Hindlimb muscle (tissue), 1 donor: ENCODE data around the gene TMEM132C. TPM values are rescaled to one million over a fixed set of nuclear protein-coding genes. Genes with fewer than 3 reads are reported as not detected.

Source experiments
- DNase-seq: peaks from one replicate; pipeline ENCODE4 v3.0.0-alpha.2; 2013
- polyA plus RNA-seq: library from polyadenylated mRNA; unstranded; fragments of 120-200 nt; gene quantifications from one replicate; pipeline ENCODE4 v1.2.1, GENCODE V29; 2013; ENCODE audit not compliant: insufficient read length

The TMEM132C gene
- polyA plus RNA-seq, 1 donor: 2.1 TPM

DNA sequence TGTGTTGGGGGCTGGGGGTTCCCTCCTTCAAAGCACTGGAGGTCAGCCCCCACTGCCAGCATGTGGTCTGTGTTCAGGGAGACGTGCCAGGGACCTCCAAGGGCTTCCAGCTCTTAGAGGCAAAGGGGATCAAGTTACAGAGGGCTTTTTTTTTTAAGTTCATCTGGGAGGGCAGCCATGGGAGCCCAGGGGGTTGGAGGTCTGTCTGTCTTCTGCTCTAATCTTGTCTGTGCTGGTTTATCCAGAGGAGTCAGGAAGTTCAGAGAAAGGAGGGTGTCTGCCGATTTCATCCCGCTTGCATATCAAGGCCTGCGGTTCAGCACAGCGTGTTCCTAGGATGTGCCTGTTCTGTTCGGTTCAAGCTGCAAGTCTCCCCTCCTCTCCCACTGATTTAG is 72.2 kb downstream of the TMEM132C start:
- DNase-seq: peak; percentile 24

DNA sequence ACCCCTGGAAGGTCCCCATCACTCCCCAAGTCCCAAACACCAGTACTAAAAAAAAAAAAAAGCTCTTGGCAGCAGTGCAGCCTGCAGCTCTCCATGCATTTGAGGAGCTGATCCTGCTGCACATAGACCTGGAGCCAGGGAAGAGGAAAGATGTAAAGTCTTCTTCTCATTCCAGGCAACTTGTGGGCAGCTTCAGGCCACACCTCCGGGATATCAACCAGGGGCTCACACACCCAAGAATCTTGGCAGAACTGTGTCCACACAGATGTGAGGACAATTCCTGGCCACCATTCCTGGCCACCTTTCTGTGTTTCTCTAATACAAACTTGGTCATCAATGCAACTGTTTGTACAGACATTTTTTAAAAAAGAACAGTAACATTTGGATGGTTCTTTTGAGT is 72.7 kb downstream of the TMEM132C start:
- DNase-seq: peak; percentile 22

DNA sequence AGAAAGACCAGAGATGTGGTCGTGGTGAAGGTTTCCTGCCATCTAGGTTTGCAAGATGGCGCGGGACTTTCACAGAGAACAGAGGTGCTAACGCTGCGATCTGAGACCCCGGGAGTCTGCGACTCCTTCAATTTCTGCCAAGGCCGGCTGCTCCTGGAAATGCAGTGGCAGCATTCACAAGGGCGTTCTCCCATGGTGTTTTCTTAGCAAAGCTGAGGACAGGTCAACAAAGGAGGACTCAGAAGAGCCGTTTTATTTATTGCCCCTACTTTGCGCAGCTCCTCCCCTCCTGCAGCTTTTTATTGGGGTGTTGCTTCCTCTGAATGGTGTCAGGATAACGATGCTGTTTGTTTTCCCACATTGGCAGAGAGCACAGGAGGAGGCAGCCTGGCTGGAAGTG is 86.3 kb downstream of the TMEM132C start:
- DNase-seq: no peak

- no peak for DNase-seq
These were observed 89.6 kb downstream of the TMEM132C start for GRCh38 chr12:128356547-128356946.

- DNase-seq: no peak
These were observed 94.5 kb downstream of the TMEM132C start for GRCh38 chr12:128361400-128361995.

GRCh38 chr12:128365032-128365431 is 98.1 kb downstream of the TMEM132C start:
- no peak for DNase-seq

DNA sequence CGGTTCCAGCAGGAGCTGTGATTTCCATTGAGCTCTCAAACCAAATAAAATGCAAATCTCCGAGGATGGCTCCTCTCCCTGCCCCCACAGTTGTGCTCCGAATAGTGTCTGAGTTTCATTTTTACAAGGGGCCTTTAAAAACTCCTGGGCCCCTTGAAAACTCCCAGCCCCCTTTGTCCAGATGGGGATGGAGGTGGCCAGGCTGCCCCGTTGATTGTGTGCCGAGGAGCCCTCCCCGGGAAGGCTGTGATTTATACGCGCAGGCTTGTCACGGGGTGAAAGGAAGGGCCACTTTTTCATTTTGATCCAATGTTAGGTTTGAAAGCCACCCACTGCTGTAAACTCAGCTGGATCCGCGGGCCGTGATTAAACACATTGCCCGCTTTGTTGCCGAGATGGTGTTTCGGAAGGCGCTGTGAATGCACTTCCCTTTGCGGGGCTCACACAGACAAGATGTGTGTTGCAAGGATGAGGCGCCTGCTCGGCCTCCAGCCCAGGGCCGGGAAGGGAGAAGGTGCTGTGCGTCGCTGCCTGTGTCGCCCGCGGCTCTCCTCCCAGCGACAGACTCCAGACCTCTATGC is 98.8 kb downstream of the TMEM132C start:
- peak; percentile 49 for DNase-seq

GRCh38 chr12:128367961-128368360 is 101.0 kb downstream of the TMEM132C start:
- DNase-seq: no peak

DNA sequence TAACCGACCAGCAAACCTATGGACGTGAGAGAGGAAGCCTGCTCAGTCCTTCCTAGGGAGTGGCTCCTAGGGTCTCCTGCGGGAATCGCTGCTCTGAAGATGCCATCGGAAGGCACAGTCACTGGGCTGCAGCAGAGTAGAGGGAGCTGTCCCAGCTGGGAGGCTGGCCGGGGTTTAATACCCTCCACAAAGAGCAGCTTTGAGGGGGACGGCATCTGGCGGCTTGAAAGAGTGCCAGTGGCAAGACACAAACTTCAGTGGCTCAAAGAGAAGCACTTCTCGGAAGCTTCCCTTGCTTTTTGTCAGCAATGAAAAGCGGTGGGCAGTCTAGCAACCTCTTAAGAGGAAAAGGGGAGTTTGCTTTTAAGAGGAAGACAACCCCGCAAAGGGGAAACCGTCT is 114.6 kb downstream of the TMEM132C start:
- no peak for DNase-seq

GRCh38 chr12:128381946-128382345 is 115.0 kb downstream of the TMEM132C start:
- no peak for DNase-seq

DNA sequence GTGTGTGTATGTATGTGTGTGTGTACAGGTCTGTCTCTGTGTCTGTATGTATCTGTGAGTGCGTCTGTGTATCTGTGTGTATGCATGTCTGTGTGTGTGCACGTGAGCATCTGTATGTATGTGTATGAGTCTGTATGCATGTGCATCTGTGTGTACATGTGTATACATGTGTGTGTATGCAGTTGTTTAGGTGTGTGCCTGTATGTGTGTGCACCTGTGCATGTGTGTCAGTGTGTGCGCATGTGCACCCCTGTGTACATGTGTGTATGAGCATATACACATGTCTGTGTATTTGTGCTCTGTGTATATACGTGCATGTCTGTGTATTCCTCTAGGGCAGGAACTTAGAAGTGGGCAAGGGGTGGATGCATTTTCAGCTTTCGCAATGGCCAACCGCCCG is 116.0 kb downstream of the TMEM132C start:
- DNase-seq: no peak

GRCh38 chr12:128383357-128383937 is 116.5 kb downstream of the TMEM132C start:
- no peak for DNase-seq

- no peak for DNase-seq
These were observed 118.8 kb downstream of the TMEM132C start for GRCh38 chr12:128385736-128386135.

- DNase-seq: no peak
These were observed 120.9 kb downstream of the TMEM132C start for GRCh38 chr12:128387811-128388422.

GRCh38 chr12:128388461-128389000 is 121.6 kb downstream of the TMEM132C start:
- peak; percentile 53 for DNase-seq

DNA sequence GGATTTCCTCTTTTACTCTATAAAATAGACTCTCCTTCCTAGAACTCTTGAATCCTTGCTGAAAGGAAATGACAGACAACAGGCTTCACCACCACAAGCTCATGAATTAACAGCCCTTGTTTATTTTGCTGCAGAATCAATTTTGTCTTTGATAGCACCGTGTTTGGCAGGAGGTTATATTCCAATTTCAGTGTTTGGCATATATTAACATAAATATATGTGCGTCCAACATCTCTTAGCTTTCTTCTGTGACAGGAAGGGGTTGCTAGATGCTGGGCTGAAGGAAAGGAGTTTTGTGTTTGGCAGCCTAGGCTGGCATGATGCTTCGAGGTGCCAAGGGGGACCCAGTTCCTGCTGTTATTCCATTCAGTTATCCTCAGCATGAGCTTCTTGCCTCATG is 126.4 kb downstream of the TMEM132C start:
- DNase-seq: no peak

DNA sequence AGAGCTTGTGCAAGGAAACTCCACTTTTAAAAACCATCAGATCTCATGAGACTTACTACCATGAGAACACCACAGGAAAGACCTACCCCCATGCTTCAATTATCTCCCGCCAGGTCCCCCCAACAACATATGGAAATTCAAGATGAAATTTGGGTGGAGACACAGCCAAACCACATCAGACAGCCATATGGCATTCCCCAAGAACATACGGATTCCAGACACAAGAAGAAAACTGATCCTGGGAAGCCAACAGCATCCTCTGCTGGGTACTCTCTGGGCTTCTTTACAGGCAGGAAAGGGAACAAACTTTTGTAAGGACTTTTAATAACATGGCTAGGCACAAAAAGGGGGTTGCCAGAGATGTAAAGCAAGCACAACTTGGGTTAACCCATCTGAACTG is 127.2 kb downstream of the TMEM132C start:
- DNase-seq: no peak

- DNase-seq: no peak
These were observed 132.3 kb downstream of the TMEM132C start for GRCh38 chr12:128399253-128399652.

GRCh38 chr12:128402486-128403243 is 135.7 kb downstream of the TMEM132C start:
- DNase-seq: no peak

GRCh38 chr12:128408669-128409068 is 141.7 kb downstream of the TMEM132C start:
- DNase-seq: no peak

- no peak for DNase-seq
These were observed 148.1 kb downstream of the TMEM132C start for GRCh38 chr12:128415036-128415560.

- no peak for DNase-seq
These were observed 152.0 kb downstream of the TMEM132C start for GRCh38 chr12:128418944-128419343.

GRCh38 chr12:128420163-128420562 is 153.2 kb downstream of the TMEM132C start:
- no peak for DNase-seq
